Ovary (tissue), 9 donors: Measurements from ENCODE around the gene CDCA3. TPM values are rescaled to one million over a fixed set of nuclear protein-coding genes. Genes with fewer than 3 reads are reported as not detected.

Experiments used
- DNase-seq, 5 donors: peaks; one replicate each; pipeline ENCODE4 v3.0.0-alpha.2; 2019 to 2020
- H3K27ac ChIP-seq, 2 donors: fragments of 200-600 bp; one replicate each; pipeline versions ENCODE4 v1.5.1 to v1.8.0; 2019 to 2022
- H3K27me3 ChIP-seq: fragments of 200-600 bp; one replicate; pipeline ENCODE4 v1.8.0; 2022
- H3K36me3 ChIP-seq: fragments of 200-600 bp; sonication (generic); one replicate; pipeline ENCODE4 v1.5.1; 2019
- H3K4me1 ChIP-seq: one replicate; pipeline ENCODE4 v1.8.1; 2013; ENCODE audit warnings: mild to moderate bottlenecking, moderate library complexity; ENCODE audit not compliant: insufficient read depth
- H3K4me3 ChIP-seq: fragments of 200-600 bp; sonication (generic); one replicate; pipeline ENCODE4 v1.5.1; 2017
- H3K9me3 ChIP-seq, 2 donors: fragments of 200-600 bp in 1 of 2; sonication (generic) in 1 of 2; one replicate each; pipeline versions ENCODE4 v1.5.1 to v1.8.1; 2013 to 2019; ENCODE audit warnings: mild to moderate bottlenecking in 1 of 2, moderate library complexity in 1 of 2
- EP300 ChIP-seq: sonication (generic); formaldehyde crosslinking; IDR thresholded peaks from one replicate; pipeline ENCODE4 v1.6.1; 2017; ENCODE audit warnings: antibody characterized with exemption
- POLR2A ChIP-seq: fragments of 450-650 bp; IDR thresholded peaks from one replicate; pipeline ENCODE4 v1.6.1; 2017; ENCODE audit warnings: antibody characterized with exemption, mild to moderate bottlenecking, moderate library complexity
- WGBS, 3 donors: extraction: QIAGEN DNeasy Blood & Tissue Kit in 1 of 3; methylation state at CpG; one replicate each; pipeline versions ENCODE4 v1.1.5 to v1.1.7; 2013 to 2017; 5-methylcytosine and 5-hydroxymethylcytosine counted together
- intact Hi-C, 4 donors: fragments of 100-400 bp; cut with DNase I; formaldehyde crosslinking; loops; one replicate each; pipeline versions ENCODE4 v1.11.0 to v1.15.1; 2022 to 2023
- polyA plus RNA-seq, 2 donors: library from polyadenylated mRNA; stranded (reverse); fragments of 200-250 nt in 1 of 2; fragments of 350-450 nt in 1 of 2; fragmentation: Illumina TruSeq in 1 of 2; extraction: RNeasy Lipid Tissue Mini Kit (QIAGEN cat#74804) in 1 of 2; gene quantifications; one replicate each; pipeline ENCODE4 v1.2.3, GENCODE V29; 2013 to 2014
- total RNA-seq, 7 donors: library from RNA; depleted of rRNA in 2 of 7; stranded (reverse); fragments of >200 nt in 2 of 7; fragmentation: NEBNext Ultra II Directional in 3 of 7; extraction: Animal tissue kit (Norgen Biotek cat#: 25700) in 3 of 7; gene quantifications; one replicate each; pipeline versions ENCODE4 v1.1.0 to v1.2.4, GENCODE V29; 2016 to 2023
- TF ChIP-seq, protein P1 (sequence below), 3 donors: fragments of 450-650 bp in 2 of 3; fragments of 200-600 bp in 1 of 3; IDR thresholded peaks; one replicate each; pipeline versions ENCODE4 v1.5.1 to v1.8.0; 2016 to 2022; ENCODE audit warnings: antibody characterized with exemption in 3 of 3, mild to moderate bottlenecking in 1 of 3
- donor health status: DM: no; HTN: no; CAD: no; lungs with moderate emphysema.
- donor health status: DM: no; HTN: no; CAD: no.
- donor health status: Bipolar disorder and iron deficiency.
- donor health status: DM: yes; HTN: yes; CAD: no.
- donor health status: DM: no; HTN: no; CAD: no.
- donor health status: DM: yes; HTN: yes; CAD: no.

CDCA3 gene
- total and polyA plus RNA-seq, 9 donors, result 0.18 to 1.6 (median 0.74) TPM

DNA sequence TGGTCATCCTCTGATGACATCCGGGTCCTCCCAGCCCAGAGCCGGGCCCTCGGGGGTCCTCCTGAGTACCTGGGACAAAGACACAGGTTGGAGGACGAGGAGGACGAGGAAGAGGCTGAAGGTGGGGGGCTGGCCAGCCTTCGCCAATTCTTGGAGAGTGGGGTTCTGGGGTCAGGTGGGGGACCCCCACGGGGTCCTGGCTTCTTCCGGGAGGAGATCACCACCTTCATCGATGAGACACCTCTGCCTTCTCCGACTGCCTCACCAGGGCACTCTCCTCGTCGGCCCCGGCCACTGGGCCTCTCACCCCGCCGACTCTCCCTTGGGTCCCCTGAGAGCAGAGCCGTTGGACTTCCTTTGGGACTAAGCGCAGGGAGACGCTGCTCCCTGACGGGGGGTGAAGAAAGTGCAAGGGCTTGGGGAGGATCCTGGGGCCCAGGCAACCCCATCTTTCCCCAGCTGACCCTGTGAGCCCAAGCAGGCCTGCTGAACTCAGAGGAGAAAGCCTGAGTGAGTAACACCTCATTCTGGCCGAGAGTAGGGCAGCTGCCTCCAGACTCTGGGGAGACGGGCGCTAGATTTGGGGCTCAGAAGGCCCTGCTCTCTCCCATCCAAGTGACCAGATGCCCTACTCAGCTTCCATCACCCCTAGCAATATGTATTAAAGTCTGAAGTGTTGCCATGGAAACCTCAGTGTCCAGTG lies 24.2 kb downstream of the CDCA3 start:
- peaks cover 8% of the 10 kb centered on the region for H3K4me1 ChIP-seq
- intact Hi-C loops, result loop anchor here in 3 of 4 donors (5.0 kb wide), 3 partner anchors 75 to 210 kb away; partner anchors contain the start of gene MLF2 (in 2 of the 3)
- no peaks in the 10 kb centered on the region for H3K36me3 ChIP-seq
- H3K4me3 ChIP-seq, result no peak overlapping the region
- no peaks in the 10 kb centered on the region for H3K27me3 ChIP-seq
- H3K27ac ChIP-seq, result peak overlapping the region in 1 of 2 donors; percentile 26
- no peak for TF ChIP-seq POLR2A
- WGBS, 3 donors, result 58 to 77% (median 60%) methylated on average over 20 to 22 of the region's 22 CpGs
- H3K9me3 ChIP-seq, result no peaks in the 10 kb centered on the region
- peak in 4 of 5 donors; percentile 32 to 52 (median 46) for DNase-seq

- no peaks in the 10 kb centered on the region for H3K9me3 ChIP-seq
- H3K4me3 ChIP-seq, result no peak overlapping the region
- intact Hi-C loops, result loop anchor here in 3 of 4 donors (5.0 kb wide), 3 partner anchors 74 to 209 kb away; partner anchors contain the start of gene MLF2 (in 2 of the 3)
- peaks cover 11% of the 10 kb centered on the region for H3K4me1 ChIP-seq
- TF ChIP-seq EP300 (no peak), POLR2A (no peak)
- TF ChIP-seq, protein P1, sequence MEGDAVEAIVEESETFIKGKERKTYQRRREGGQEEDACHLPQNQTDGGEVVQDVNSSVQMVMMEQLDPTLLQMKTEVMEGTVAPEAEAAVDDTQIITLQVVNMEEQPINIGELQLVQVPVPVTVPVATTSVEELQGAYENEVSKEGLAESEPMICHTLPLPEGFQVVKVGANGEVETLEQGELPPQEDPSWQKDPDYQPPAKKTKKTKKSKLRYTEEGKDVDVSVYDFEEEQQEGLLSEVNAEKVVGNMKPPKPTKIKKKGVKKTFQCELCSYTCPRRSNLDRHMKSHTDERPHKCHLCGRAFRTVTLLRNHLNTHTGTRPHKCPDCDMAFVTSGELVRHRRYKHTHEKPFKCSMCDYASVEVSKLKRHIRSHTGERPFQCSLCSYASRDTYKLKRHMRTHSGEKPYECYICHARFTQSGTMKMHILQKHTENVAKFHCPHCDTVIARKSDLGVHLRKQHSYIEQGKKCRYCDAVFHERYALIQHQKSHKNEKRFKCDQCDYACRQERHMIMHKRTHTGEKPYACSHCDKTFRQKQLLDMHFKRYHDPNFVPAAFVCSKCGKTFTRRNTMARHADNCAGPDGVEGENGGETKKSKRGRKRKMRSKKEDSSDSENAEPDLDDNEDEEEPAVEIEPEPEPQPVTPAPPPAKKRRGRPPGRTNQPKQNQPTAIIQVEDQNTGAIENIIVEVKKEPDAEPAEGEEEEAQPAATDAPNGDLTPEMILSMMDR (IDR thresholded peaks at IDR 0.05), result no peak
- DNase-seq, result peak in 1 of 5 donors; percentile 45
- 74 to 79% (median 76%) methylated on average over 17 of the region's 17 CpGs for WGBS, 3 donors
- no peak overlapping the region for H3K27ac ChIP-seq
- H3K36me3 ChIP-seq, result no peaks in the 10 kb centered on the region
- no peaks in the 10 kb centered on the region for H3K27me3 ChIP-seq
Observed at GRCh38 chr12:6826125-6826733, 24.9 kb downstream of the CDCA3 start.

GRCh38 chr12:6825398-6826124 lies 25.5 kb downstream of the CDCA3 start:
- Histone ChIP-seq H3K27ac (no peak overlapping the region), H3K4me3 (peak overlapping the region; percentile 22), H3K27me3 (no peaks in the 10 kb centered on the region), H3K9me3 (no peaks in the 10 kb centered on the region), H3K36me3 (no peaks in the 10 kb centered on the region), H3K4me1 (peaks cover 14% of the 10 kb centered on the region)
- intact Hi-C loops, result loop anchor here in 3 of 4 donors (5.0 kb wide), 3 partner anchors 73 to 208 kb away; partner anchors contain the start of gene MLF2 (in 2 of the 3)
- 5 to 7% (median 6%) methylated on average over 19 of the region's 19 CpGs for WGBS, 3 donors
- TF ChIP-seq, protein P1 (IDR thresholded peaks at IDR 0.05), result peak; percentile 87 to 91 (median 89)
- TF ChIP-seq POLR2A, result no peak
- peak; percentile 73 to 91 (median 90) for DNase-seq

DNA sequence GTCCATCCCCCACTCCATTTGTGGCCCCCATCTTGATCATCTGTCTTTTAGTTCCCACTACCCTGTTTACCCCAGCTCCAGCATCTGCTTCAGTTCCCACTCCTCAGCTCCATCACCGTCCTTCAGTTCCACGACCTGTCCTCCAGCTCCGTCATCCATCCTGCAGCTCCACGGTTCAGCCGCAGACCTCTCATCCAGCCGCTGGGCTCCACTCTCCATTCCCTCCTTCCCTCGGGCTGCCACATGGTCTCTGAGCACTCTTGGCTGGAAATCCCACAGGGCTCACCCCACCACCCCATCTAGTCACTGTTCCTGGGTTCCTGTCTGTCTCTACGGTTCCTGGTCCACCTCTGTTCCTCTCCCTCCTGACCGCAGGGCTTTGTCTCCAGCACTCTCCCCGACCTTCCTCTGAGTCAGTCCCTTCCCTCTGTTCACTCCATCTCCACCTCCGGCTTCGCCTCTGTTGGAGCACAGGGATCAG lies 26.1 kb downstream of the CDCA3 start:
- TF ChIP-seq POLR2A, result no peak
- TF ChIP-seq, protein P1 (IDR thresholded peaks at IDR 0.05), result no peak
- no peak for TF ChIP-seq EP300
- H3K27me3 ChIP-seq, result no peaks in the 10 kb centered on the region
- peaks cover 14% of the 10 kb centered on the region for H3K4me1 ChIP-seq
- H3K4me3 ChIP-seq, result no peak overlapping the region
- H3K27ac ChIP-seq, result no peak overlapping the region
- no peaks in the 10 kb centered on the region for H3K9me3 ChIP-seq
- peak in 1 of 5 donors; percentile 37 for DNase-seq
- WGBS, 3 donors, result 26 to 31% (median 30%) methylated on average over 12 of the region's 12 CpGs
- intact Hi-C loops, result loop anchor here (5.0 kb wide), 4 partner anchors 43 to 208 kb away; partner anchors contain the start of gene MLF2 (in 2 of the 4)
- H3K36me3 ChIP-seq, result no peaks in the 10 kb centered on the region
